ENCODE data around the gene PRDM15. TPM values are rescaled to one million over a fixed set of nuclear protein-coding genes. Genes with fewer than 3 reads are reported as not detected.

PRDM15 gene
- total RNA-seq, 5 donors from 2014 or later (not counting 1 experiment from before 2014, with no cell fraction given), result 17.8 to 22.0 (median 20.7) TPM

DNA sequence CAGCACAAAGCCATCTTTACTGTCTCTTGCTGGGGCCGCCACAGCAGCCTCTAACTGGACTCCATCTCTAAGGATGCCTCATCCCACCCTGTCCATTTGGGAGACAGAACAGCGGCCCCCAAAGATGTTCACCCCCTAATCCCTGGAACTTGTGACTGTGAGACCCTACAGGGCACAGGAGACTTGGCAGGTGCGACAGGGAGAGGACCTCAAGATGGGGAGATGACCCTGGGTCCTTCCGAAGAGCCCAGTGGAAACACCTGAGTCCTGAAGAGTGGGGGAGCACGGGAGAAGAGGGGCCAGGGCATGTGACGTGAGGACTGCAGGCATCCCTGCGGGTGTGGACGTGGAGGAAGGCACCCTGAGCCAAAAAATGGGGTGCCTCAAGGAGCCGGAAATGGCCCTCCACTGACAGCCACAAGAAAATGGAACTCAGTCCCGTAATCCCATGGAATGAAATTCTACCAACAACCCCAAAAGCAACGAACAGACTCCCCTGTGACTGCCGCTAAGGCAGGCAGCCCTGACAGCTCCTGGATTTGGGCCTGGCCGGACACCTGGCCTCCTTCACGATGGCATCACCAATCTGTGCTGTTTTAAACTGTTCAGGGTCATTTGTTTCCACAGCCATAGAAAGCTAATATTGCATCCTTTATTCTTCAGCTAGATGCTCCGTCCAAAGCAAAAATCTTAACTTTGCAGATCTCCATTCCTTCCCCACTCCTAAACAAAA is 40.7 kb upstream of the PRDM15 start:
- CTCF ChIA-PET, result no interaction called here
- ATAC-seq (replicated peaks in 1 of 4), result no peak

GRCh38 chr21:41918561-41919358 is 39.6 kb upstream of the PRDM15 start:
- Histone ChIP-seq H3K9me3 (no peaks in the 10 kb centered on the region), H3K27ac (ENCODE audit: low read length) (no peak overlapping the region), H3K36me3 (ENCODE audit: control insufficient read depth in 2 of 2, extremely low read depth in 1 of 2, insufficient read depth in 1 of 2, low read length in 1 of 2) (peaks cover 4 to 20% of the 10 kb centered on the region in 2 donors), H3K4me1 (ENCODE audit: control insufficient read depth in 1 of 2, extremely low read depth in 1 of 2, insufficient read depth in 2 of 2, low read length in 2 of 2) (peaks cover 0 to 9% of the 10 kb centered on the region in 2 experiments), H3K27me3 (replicated peaks in 1 of 2; ENCODE audit: control insufficient read depth in 2 of 2, extremely low read depth in 1 of 2, insufficient read depth in 2 of 2, low read length in 1 of 2) (no peaks in the 10 kb centered on the region), H3K4me3 (ENCODE audit: control insufficient read depth in 1 of 2, extremely low read depth in 1 of 2, low read length in 1 of 2) (no peak overlapping the region)
- 98% methylated on average over 8 of the region's 15 CpGs for WGBS (ENCODE audit: insufficient coverage)
- DNase-seq, result no peak
- POLR2A ChIA-PET, result no interaction called here
- Mint-ChIP-seq H3K9me3 (no peaks in the 10 kb centered on the region), H3K36me3 (peaks cover 45% of the 10 kb centered on the region), H3K4me1 (peaks cover 13 to 17% (median 13%) of the 10 kb centered on the region in 3 donors), H3K4me3 (no peak overlapping the region), H3K27me3 (no peaks in the 10 kb centered on the region), H3K27ac (no peak overlapping the region)
- CTCF ChIA-PET, result no interaction called here
- ATAC-seq (replicated peaks in 1 of 4), result no peak

More for the DNA sequence above, 40.7 kb upstream of the PRDM15 start:
- no peak overlapping the region for H3K4me3 Mint-ChIP-seq
- H3K27ac Mint-ChIP-seq, result no peak overlapping the region
- Histone ChIP-seq H3K27ac (ENCODE audit: low read length) (no peak overlapping the region), H3K4me1 (ENCODE audit: control insufficient read depth in 1 of 2, extremely low read depth in 1 of 2, insufficient read depth in 2 of 2, low read length in 2 of 2) (peaks cover 8 to 19% of the 10 kb centered on the region in 2 experiments), H3K4me3 (ENCODE audit: control insufficient read depth in 1 of 2, extremely low read depth in 1 of 2, low read length in 1 of 2) (no peak overlapping the region), H3K27me3 (replicated peaks in 1 of 2; ENCODE audit: control insufficient read depth in 2 of 2, extremely low read depth in 1 of 2, insufficient read depth in 2 of 2, low read length in 1 of 2) (no peaks in the 10 kb centered on the region), H3K9me3 (no peaks in the 10 kb centered on the region), H3K36me3 (ENCODE audit: control insufficient read depth in 2 of 2, extremely low read depth in 1 of 2, insufficient read depth in 1 of 2, low read length in 1 of 2) (peaks cover 4 to 15% of the 10 kb centered on the region in 2 donors)
- POLR2A ChIA-PET, result interaction anchor here in 1 of 2 donors (0.5 kb wide), 1 partner anchor 15 kb away, joined by 3 read pairs; no protein-coding TSS in a partner anchor
- H3K27me3 Mint-ChIP-seq, result no peaks in the 10 kb centered on the region
- H3K4me1 Mint-ChIP-seq, result peaks cover 22 to 27% (median 24%) of the 10 kb centered on the region in 3 donors
- no peaks in the 10 kb centered on the region for H3K9me3 Mint-ChIP-seq
- H3K36me3 Mint-ChIP-seq, result peaks cover 43% of the 10 kb centered on the region
- WGBS (ENCODE audit: insufficient coverage), result 89% methylated on average over 12 of the region's 15 CpGs
- DNase-seq, result no peak

GRCh38 chr21:41917531-41917930 is 38.4 kb upstream of the PRDM15 start:
- DNase-seq (no peak), ATAC-seq (replicated peaks in 1 of 4) (no peak)
- Histone ChIP-seq H3K27ac (ENCODE audit: low read length) (no peak overlapping the region), H3K27me3 (replicated peaks in 1 of 2; ENCODE audit: control insufficient read depth in 2 of 2, extremely low read depth in 1 of 2, insufficient read depth in 2 of 2, low read length in 1 of 2) (no peaks in the 10 kb centered on the region), H3K4me1 (ENCODE audit: control insufficient read depth in 1 of 2, extremely low read depth in 1 of 2, insufficient read depth in 2 of 2, low read length in 2 of 2) (peaks cover 0 to 3% of the 10 kb centered on the region in 2 experiments), H3K4me3 (ENCODE audit: control insufficient read depth in 1 of 2, extremely low read depth in 1 of 2, low read length in 1 of 2) (no peak overlapping the region), H3K9me3 (no peaks in the 10 kb centered on the region), H3K36me3 (ENCODE audit: control insufficient read depth in 2 of 2, extremely low read depth in 1 of 2, insufficient read depth in 1 of 2, low read length in 1 of 2) (peaks cover 8 to 28% of the 10 kb centered on the region in 2 donors)
- Mint-ChIP-seq H3K27me3 (no peaks in the 10 kb centered on the region), H3K9me3 (no peaks in the 10 kb centered on the region), H3K4me3 (no peak overlapping the region), H3K36me3 (peaks cover 50% of the 10 kb centered on the region), H3K4me1 (peaks cover 4 to 7% (median 5%) of the 10 kb centered on the region in 3 donors), H3K27ac (no peak overlapping the region)
- ChIA-PET POLR2A (no interaction called here), CTCF (no interaction called here)
- 94% methylated on average over 3 of the region's 4 CpGs for WGBS (ENCODE audit: insufficient coverage)

- POLR2A ChIA-PET, result no interaction called here
- no peak for DNase-seq
- peaks cover 4 to 7% (median 5%) of the 10 kb centered on the region in 3 donors for H3K4me1 Mint-ChIP-seq
Measured at GRCh38 chr21:41916888-41917433, 37.8 kb upstream of the PRDM15 start.

GRCh38 chr21:41914965-41915364 is 35.8 kb upstream of the PRDM15 start:
- Mint-ChIP-seq H3K27me3 (no peaks in the 10 kb centered on the region), H3K27ac (no peak overlapping the region), H3K4me3 (no peak overlapping the region), H3K36me3 (peaks cover 53% of the 10 kb centered on the region), H3K4me1 (no peaks in the 10 kb centered on the region), H3K9me3 (no peaks in the 10 kb centered on the region)
- ChIA-PET POLR2A (no interaction called here), CTCF (no interaction called here)
- H3K36me3 ChIP-seq (ENCODE audit: control insufficient read depth in 2 of 2, extremely low read depth in 1 of 2, insufficient read depth in 1 of 2, low read length in 1 of 2), result peaks cover 8 to 37% of the 10 kb centered on the region in 2 donors
- no peak for DNase-seq
- no peaks in the 10 kb centered on the region for H3K9me3 ChIP-seq
- no peak overlapping the region for H3K4me3 ChIP-seq (ENCODE audit: control insufficient read depth in 1 of 2, extremely low read depth in 1 of 2, low read length in 1 of 2)
- no peaks in the 10 kb centered on the region for H3K27me3 ChIP-seq (replicated peaks in 1 of 2; ENCODE audit: control insufficient read depth in 2 of 2, extremely low read depth in 1 of 2, insufficient read depth in 2 of 2, low read length in 1 of 2)
- no peak for ATAC-seq (replicated peaks in 1 of 4)
- H3K4me1 ChIP-seq (ENCODE audit: control insufficient read depth in 1 of 2, extremely low read depth in 1 of 2, insufficient read depth in 2 of 2, low read length in 2 of 2), result no peaks in the 10 kb centered on the region
- no peak overlapping the region for H3K27ac ChIP-seq (ENCODE audit: low read length)
- 81% methylated on average over 5 of the region's 6 CpGs for WGBS (ENCODE audit: insufficient coverage)

More at GRCh38 chr21:41916888-41917433, 37.8 kb upstream of the PRDM15 start:
- H3K9me3 Mint-ChIP-seq, result no peaks in the 10 kb centered on the region
- H3K27me3 Mint-ChIP-seq, result no peaks in the 10 kb centered on the region
- Histone ChIP-seq H3K27me3 (replicated peaks in 1 of 2; ENCODE audit: control insufficient read depth in 2 of 2, extremely low read depth in 1 of 2, insufficient read depth in 2 of 2, low read length in 1 of 2) (no peaks in the 10 kb centered on the region), H3K36me3 (ENCODE audit: control insufficient read depth in 2 of 2, extremely low read depth in 1 of 2, insufficient read depth in 1 of 2, low read length in 1 of 2) (peaks cover 8 to 29% of the 10 kb centered on the region in 2 donors), H3K27ac (ENCODE audit: low read length) (no peak overlapping the region), H3K4me1 (ENCODE audit: control insufficient read depth in 1 of 2, extremely low read depth in 1 of 2, insufficient read depth in 2 of 2, low read length in 2 of 2) (peaks cover 0 to 1% of the 10 kb centered on the region in 2 experiments), H3K9me3 (no peaks in the 10 kb centered on the region), H3K4me3 (ENCODE audit: control insufficient read depth in 1 of 2, extremely low read depth in 1 of 2, low read length in 1 of 2) (no peak overlapping the region)
- H3K36me3 Mint-ChIP-seq, result peaks cover 53% of the 10 kb centered on the region
- H3K4me3 Mint-ChIP-seq, result no peak overlapping the region
- ATAC-seq (replicated peaks in 1 of 4), result no peak
- no peak overlapping the region for H3K27ac Mint-ChIP-seq
- 90% methylated on average over 3 of the region's 3 CpGs for WGBS (ENCODE audit: insufficient coverage)
- CTCF ChIA-PET, result no interaction called here

DNA sequence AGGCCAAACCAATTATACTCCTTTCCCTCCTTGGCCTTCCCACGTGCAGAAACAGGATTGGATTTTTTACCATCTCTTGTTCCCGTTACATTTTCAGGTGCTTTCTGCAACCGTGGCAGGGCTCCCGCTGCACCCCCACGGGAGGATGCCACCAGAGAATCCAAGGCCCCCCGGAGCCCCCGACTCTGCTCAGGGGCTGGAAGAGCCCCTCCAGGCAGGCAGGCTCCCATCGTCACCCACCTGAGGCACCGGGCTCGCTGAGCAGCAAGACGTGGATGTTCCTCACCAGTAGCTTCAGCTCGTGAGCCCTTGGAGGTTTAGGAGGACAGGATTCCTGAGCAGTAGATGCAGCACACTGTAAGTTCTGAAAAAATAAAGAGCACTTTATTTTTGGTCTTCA is 35.2 kb upstream of the PRDM15 start:
- WGBS (ENCODE audit: insufficient coverage), result 94% methylated on average over 9 of the region's 12 CpGs
- Mint-ChIP-seq H3K27me3 (no peaks in the 10 kb centered on the region), H3K4me3 (no peak overlapping the region), H3K9me3 (no peaks in the 10 kb centered on the region), H3K36me3 (peaks cover 57% of the 10 kb centered on the region), H3K27ac (no peak overlapping the region), H3K4me1 (no peaks in the 10 kb centered on the region)
- POLR2A ChIA-PET, result no interaction called here
- Histone ChIP-seq H3K27ac (ENCODE audit: low read length) (no peak overlapping the region), H3K4me3 (ENCODE audit: control insufficient read depth in 1 of 2, extremely low read depth in 1 of 2, low read length in 1 of 2) (no peak overlapping the region), H3K27me3 (replicated peaks in 1 of 2; ENCODE audit: control insufficient read depth in 2 of 2, extremely low read depth in 1 of 2, insufficient read depth in 2 of 2, low read length in 1 of 2) (no peaks in the 10 kb centered on the region), H3K4me1 (ENCODE audit: control insufficient read depth in 1 of 2, extremely low read depth in 1 of 2, insufficient read depth in 2 of 2, low read length in 2 of 2) (no peaks in the 10 kb centered on the region), H3K36me3 (ENCODE audit: control insufficient read depth in 2 of 2, extremely low read depth in 1 of 2, insufficient read depth in 1 of 2, low read length in 1 of 2) (peaks cover 11 to 39% of the 10 kb centered on the region in 2 donors), H3K9me3 (no peaks in the 10 kb centered on the region)
- CTCF ChIA-PET, result no interaction called here
- ATAC-seq (replicated peaks in 1 of 4) (no peak), DNase-seq (no peak)
